PC-9 (cell line): ENCODE results near the gene SLC66A1.

Experiments
- EZH2 ChIP-seq: fragments of 200-600 bp; sonication (generic); IDR thresholded peaks from 2 replicates; pipeline ENCODE4 v1.8.0; 2017; ENCODE audit warnings: antibody characterized with exemption, low read depth
- TF ChIP-seq, protein P1 (sequence below): fragments of 200-600 bp; sonication (generic); conservative IDR thresholded peaks from 2 replicates; pipeline ENCODE4 v1.6.1; 2017; ENCODE audit warnings: mixed run types, antibody characterized with exemption, mild to moderate bottlenecking, moderate library complexity

- TF ChIP-seq, protein P1, sequence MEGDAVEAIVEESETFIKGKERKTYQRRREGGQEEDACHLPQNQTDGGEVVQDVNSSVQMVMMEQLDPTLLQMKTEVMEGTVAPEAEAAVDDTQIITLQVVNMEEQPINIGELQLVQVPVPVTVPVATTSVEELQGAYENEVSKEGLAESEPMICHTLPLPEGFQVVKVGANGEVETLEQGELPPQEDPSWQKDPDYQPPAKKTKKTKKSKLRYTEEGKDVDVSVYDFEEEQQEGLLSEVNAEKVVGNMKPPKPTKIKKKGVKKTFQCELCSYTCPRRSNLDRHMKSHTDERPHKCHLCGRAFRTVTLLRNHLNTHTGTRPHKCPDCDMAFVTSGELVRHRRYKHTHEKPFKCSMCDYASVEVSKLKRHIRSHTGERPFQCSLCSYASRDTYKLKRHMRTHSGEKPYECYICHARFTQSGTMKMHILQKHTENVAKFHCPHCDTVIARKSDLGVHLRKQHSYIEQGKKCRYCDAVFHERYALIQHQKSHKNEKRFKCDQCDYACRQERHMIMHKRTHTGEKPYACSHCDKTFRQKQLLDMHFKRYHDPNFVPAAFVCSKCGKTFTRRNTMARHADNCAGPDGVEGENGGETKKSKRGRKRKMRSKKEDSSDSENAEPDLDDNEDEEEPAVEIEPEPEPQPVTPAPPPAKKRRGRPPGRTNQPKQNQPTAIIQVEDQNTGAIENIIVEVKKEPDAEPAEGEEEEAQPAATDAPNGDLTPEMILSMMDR, result no peak
- TF ChIP-seq EZH2, result no peak
These were observed 28.2 kb upstream of the SLC66A1 start for GRCh38 chr1:19283891-19284290.
